ENCODE results near the gene ATG7.

ATG7 gene

DNA sequence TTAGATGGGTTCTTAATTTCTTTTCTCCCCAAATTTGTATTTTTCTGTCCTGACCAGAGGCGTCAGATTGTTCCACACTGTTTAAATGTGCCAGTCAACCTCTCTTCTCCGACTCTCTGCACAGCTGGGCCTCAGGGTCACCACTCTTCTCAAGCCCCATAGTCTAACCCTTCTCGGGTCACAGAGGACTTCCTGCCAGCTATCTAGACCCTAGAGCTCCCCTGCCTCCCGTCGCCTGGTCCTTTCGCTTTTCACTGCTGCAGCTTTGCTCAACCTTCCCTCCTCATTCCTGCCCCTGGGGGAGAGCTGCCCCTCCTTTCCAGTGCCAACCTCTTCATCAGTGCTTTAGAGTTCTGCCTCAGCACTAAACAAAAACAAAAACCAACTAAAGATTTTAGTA, 151.7 kb downstream of the ATG7 start:
- ChIA-PET CTCF (no interaction called here), POLR2A (no interaction called here)
- TF ChIP-seq HOXA7 (CRISPR knock-in tag; IDR thresholded peaks at IDR 0.05; ENCODE audit: borderline replicate concordance) (no peak), SCRT2 (tag by site-specific recombination; IDR thresholded peaks at IDR 0.05) (no peak), MYNN (tag by site-specific recombination; IDR thresholded peaks at IDR 0.05; ENCODE audit: borderline replicate concordance) (no peak), HOXC10 (CRISPR knock-in tag; IDR thresholded peaks at IDR 0.05) (no peak)
- TF ChIP-seq, protein P1, sequence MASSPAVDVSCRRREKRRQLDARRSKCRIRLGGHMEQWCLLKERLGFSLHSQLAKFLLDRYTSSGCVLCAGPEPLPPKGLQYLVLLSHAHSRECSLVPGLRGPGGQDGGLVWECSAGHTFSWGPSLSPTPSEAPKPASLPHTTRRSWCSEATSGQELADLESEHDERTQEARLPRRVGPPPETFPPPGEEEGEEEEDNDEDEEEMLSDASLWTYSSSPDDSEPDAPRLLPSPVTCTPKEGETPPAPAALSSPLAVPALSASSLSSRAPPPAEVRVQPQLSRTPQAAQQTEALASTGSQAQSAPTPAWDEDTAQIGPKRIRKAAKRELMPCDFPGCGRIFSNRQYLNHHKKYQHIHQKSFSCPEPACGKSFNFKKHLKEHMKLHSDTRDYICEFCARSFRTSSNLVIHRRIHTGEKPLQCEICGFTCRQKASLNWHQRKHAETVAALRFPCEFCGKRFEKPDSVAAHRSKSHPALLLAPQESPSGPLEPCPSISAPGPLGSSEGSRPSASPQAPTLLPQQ (tag by site-specific recombination; IDR thresholded peaks at IDR 0.05), result no peak

DNA sequence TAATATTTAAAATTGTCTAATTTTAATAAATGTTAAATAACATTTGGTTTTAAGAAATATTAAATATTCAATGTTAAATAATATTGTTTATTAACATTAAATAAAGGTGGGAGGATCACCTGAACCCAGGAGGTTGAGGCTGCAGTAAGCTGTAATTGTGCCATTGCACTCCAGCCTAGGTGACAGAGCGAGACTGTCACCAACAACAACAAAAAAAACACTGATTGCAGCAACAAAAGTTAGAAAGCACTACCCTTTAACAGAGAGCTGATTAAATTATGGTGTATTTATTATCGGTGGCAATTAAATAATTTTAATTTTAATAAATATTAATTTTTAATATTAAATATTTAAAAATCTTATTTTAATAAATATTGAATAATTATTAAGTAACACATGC, 152.1 kb downstream of the ATG7 start:
- H3K36me3 ChIP-seq (ENCODE audit: control insufficient read depth in 2 of 2, insufficient read depth in 1 of 2, low read length in 2 of 2), result peaks cover 0 to 3% of the 10 kb centered on the region in 2 experiments; a peak in 2 of 3 replicates
- TF ChIP-seq ZNF660 (tag by site-specific recombination; IDR thresholded peaks at IDR 0.05) (no peak), ZNF530 (tag by site-specific recombination; IDR thresholded peaks at IDR 0.05; ENCODE audit: low read depth) (no peak), REPIN1 (tag by site-specific recombination; IDR thresholded peaks at IDR 0.05; ENCODE audit: low read depth) (no peak), ZNF157 (tag by site-specific recombination; IDR thresholded peaks at IDR 0.05) (no peak), ZNF654 (tag by site-specific recombination; IDR thresholded peaks at IDR 0.05; ENCODE audit: low read depth) (no peak), ZFP37 (tag by site-specific recombination; IDR thresholded peaks at IDR 0.05) (no peak), ZNF777 (tag by site-specific recombination; IDR thresholded peaks at IDR 0.05; ENCODE audit: borderline replicate concordance) (no peak), OSR2 (tag by site-specific recombination; IDR thresholded peaks at IDR 0.05) (no peak), ZNF701 (tag by site-specific recombination; IDR thresholded peaks at IDR 0.05) (no peak), ZNF514 (tag by site-specific recombination; IDR thresholded peaks at IDR 0.05) (no peak)
- TF ChIP-seq, protein P2, sequence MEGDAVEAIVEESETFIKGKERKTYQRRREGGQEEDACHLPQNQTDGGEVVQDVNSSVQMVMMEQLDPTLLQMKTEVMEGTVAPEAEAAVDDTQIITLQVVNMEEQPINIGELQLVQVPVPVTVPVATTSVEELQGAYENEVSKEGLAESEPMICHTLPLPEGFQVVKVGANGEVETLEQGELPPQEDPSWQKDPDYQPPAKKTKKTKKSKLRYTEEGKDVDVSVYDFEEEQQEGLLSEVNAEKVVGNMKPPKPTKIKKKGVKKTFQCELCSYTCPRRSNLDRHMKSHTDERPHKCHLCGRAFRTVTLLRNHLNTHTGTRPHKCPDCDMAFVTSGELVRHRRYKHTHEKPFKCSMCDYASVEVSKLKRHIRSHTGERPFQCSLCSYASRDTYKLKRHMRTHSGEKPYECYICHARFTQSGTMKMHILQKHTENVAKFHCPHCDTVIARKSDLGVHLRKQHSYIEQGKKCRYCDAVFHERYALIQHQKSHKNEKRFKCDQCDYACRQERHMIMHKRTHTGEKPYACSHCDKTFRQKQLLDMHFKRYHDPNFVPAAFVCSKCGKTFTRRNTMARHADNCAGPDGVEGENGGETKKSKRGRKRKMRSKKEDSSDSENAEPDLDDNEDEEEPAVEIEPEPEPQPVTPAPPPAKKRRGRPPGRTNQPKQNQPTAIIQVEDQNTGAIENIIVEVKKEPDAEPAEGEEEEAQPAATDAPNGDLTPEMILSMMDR (tag by site-specific recombination; IDR thresholded peaks at IDR 0.05), result no peak
- TF ChIP-seq, protein P3, sequence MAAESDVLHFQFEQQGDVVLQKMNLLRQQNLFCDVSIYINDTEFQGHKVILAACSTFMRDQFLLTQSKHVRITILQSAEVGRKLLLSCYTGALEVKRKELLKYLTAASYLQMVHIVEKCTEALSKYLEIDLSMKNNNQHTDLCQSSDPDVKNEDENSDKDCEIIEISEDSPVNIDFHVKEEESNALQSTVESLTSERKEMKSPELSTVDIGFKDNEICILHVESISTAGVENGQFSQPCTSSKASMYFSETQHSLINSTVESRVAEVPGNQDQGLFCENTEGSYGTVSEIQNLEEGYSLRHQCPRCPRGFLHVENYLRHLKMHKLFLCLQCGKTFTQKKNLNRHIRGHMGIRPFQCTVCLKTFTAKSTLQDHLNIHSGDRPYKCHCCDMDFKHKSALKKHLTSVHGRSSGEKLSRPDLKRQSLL (tag by site-specific recombination; IDR thresholded peaks at IDR 0.05), result no peak
- TF ChIP-seq, protein P4, sequence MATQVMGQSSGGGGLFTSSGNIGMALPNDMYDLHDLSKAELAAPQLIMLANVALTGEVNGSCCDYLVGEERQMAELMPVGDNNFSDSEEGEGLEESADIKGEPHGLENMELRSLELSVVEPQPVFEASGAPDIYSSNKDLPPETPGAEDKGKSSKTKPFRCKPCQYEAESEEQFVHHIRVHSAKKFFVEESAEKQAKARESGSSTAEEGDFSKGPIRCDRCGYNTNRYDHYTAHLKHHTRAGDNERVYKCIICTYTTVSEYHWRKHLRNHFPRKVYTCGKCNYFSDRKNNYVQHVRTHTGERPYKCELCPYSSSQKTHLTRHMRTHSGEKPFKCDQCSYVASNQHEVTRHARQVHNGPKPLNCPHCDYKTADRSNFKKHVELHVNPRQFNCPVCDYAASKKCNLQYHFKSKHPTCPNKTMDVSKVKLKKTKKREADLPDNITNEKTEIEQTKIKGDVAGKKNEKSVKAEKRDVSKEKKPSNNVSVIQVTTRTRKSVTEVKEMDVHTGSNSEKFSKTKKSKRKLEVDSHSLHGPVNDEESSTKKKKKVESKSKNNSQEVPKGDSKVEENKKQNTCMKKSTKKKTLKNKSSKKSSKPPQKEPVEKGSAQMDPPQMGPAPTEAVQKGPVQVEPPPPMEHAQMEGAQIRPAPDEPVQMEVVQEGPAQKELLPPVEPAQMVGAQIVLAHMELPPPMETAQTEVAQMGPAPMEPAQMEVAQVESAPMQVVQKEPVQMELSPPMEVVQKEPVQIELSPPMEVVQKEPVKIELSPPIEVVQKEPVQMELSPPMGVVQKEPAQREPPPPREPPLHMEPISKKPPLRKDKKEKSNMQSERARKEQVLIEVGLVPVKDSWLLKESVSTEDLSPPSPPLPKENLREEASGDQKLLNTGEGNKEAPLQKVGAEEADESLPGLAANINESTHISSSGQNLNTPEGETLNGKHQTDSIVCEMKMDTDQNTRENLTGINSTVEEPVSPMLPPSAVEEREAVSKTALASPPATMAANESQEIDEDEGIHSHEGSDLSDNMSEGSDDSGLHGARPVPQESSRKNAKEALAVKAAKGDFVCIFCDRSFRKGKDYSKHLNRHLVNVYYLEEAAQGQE (tag by site-specific recombination; IDR thresholded peaks at IDR 0.05), result no peak
- ChIA-PET POLR2A (no interaction called here), CTCF (no interaction called here)
- H3K4me1 ChIP-seq (ENCODE audit: control insufficient read depth, insufficient read depth, low read length), result 0 out of 2 replicates have a peak, but pooled peaks cover 2% of the 10 kb centered on the region
- H3K4me3 ChIP-seq (ENCODE audit: low read depth, low read length), result no peak overlapping the region
- H3K27ac ChIP-seq (ENCODE audit: extremely low read depth, low read depth, low read length), result no peak overlapping the region
- no peaks in the 10 kb centered on the region for H3K9me3 ChIP-seq (ENCODE audit: control insufficient read depth, insufficient read depth, low read depth, low read length)

More for the DNA sequence above, 151.7 kb downstream of the ATG7 start:
- Histone ChIP-seq H3K36me3 (ENCODE audit: control insufficient read depth in 2 of 2, insufficient read depth in 1 of 2, low read length in 2 of 2) (peaks cover 0 to 3% of the 10 kb centered on the region in 2 experiments; a peak in 2 of 3 replicates), H3K27ac (ENCODE audit: extremely low read depth, low read depth, low read length) (no peak overlapping the region), H3K4me3 (ENCODE audit: low read depth, low read length) (no peak overlapping the region), H3K4me1 (ENCODE audit: control insufficient read depth, insufficient read depth, low read length) (0 out of 2 replicates have a peak, but pooled peaks cover 2% of the 10 kb centered on the region), H3K9me3 (ENCODE audit: control insufficient read depth, insufficient read depth, low read depth, low read length) (no peaks in the 10 kb centered on the region)
